Choroid plexus epithelial cell (primary cell): ENCODE measurements around the gene DEFB115.
"Not testable (repeated sequence)": the region's sequence is repeated elsewhere in the genome, so short reads cannot be mapped to it uniquely, and the experiment has no call there.

Source experiments
- DNase-seq: peaks from one replicate; pipeline ENCODE4 v3.0.0-alpha.2; 2010; ENCODE audit warnings: low read depth
- H3K4me3 ChIP-seq: 2 replicates; pipeline ENCODE4 v1.5.1; 2011; ENCODE audit warnings: low read depth, mild to moderate bottlenecking, control low read depth, low read length, moderate library complexity
- TF ChIP-seq, protein P1 (sequence below): conservative IDR thresholded peaks from 2 replicates; pipeline ENCODE4 v1.5.1; 2011; ENCODE audit warnings: low read depth, mild to moderate bottlenecking, control low read depth, inconsistent platforms, low read length, moderate library complexity

DEFB115 gene

DNA sequence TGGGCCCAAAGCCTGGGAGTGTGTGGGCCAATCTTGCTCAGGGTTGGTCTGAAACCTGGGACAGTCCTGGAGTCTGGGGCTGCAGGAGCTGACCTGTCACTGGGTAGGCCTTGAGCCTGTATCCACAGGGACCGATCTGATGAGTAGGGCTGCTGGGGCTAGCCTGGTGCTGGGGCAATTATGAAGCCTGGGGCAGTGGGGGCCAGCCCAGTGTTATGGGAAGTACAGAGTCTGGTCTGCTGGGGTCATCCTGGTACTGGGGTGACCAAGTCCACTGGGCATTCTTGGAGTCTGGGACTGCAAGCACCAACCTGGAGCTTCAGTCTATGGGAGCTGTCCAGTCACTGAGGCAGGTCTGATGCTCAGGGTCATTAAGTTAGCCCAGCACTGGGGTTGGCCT is 20.7 kb downstream of the DEFB115 start:
- TF ChIP-seq, protein P1, sequence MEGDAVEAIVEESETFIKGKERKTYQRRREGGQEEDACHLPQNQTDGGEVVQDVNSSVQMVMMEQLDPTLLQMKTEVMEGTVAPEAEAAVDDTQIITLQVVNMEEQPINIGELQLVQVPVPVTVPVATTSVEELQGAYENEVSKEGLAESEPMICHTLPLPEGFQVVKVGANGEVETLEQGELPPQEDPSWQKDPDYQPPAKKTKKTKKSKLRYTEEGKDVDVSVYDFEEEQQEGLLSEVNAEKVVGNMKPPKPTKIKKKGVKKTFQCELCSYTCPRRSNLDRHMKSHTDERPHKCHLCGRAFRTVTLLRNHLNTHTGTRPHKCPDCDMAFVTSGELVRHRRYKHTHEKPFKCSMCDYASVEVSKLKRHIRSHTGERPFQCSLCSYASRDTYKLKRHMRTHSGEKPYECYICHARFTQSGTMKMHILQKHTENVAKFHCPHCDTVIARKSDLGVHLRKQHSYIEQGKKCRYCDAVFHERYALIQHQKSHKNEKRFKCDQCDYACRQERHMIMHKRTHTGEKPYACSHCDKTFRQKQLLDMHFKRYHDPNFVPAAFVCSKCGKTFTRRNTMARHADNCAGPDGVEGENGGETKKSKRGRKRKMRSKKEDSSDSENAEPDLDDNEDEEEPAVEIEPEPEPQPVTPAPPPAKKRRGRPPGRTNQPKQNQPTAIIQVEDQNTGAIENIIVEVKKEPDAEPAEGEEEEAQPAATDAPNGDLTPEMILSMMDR = no peak
- no peak for DNase-seq
- no peak overlapping the region for H3K4me3 ChIP-seq

DNA sequence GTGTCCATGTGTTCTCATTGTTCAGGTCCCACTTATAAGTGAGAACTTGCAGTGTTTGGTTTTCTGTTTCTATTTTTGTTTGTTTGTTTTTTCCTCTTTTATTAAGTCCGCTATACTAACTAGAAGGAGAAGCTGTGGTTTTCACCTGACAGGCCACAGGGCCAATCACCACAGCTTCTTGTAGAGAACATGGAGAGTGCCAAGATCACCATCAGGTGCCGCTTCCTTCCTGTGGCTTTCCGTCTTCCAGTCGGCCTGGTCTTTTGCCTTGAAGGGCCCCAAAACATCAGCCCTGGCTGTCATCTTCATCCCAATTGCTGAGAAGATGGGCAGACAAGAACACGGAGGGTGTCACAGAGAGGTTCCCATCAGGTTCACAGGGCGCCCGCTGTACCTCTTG is 27.5 kb downstream of the DEFB115 start:
- H3K4me3 ChIP-seq, DNase-seq: not testable (repeated sequence)

DNA sequence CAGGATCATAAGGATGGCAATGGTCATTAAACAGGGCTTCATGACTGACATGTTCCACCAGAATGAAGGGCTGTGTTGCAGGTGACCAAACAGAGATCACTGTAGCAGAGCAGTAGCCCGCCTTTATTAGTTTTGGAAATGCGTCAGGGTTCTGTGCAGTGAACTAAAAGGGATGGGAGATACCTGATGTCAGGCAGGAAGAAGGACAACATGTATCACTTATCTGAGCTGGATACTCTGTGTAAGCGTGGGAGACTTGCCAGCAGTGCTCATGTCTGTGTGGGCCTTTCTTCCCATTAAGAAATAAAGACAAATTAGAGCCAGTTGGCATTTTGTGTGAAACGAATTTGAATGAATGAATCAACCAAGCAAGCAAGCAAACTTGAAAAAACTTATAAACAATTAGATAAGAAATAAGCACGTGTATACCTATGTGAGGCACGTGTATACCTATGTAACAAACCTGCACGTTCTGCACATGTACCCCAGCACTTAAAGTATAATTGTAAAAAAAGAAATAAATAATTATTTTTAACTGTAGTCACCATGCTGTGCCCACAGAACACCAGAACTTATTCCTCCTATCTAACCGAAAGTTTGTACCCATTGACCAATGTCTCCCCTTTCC is 51.2 kb downstream of the DEFB115 start, which contains the start of gene DEFB116:
Gene DEFB116 (minus strand): TSS at position 51 of the 628 bp plus-strand sequence. CDS start 0 bp downstream, at position 51.
- H3K4me3 ChIP-seq = no peak within 1 kb of the TSS
- no peak for DNase-seq
- TF ChIP-seq, protein P1 = no peak
